Tibial nerve (tissue), 4 donors: Measurements from ENCODE around the gene RNF166. TPM values are rescaled to one million over a fixed set of nuclear protein-coding genes. Genes with fewer than 3 reads are reported as not detected.

Experiments
- DNase-seq, 2 donors: peaks; one replicate each; pipeline ENCODE4 v3.0.0-alpha.2; 2019; ENCODE audit warnings: low spot score in 2 of 2
- H3K27ac ChIP-seq, 4 donors: fragments of 200-600 bp; sonication (generic) in 3 of 4; one replicate each; pipeline ENCODE4 v1.5.1; 2017 to 2019; ENCODE audit warnings: mild to moderate bottlenecking in 1 of 4
- H3K27me3 ChIP-seq, 2 donors: fragments of 200-600 bp; sonication (generic) in 1 of 2; one replicate each; pipeline versions ENCODE4 v1.5.1 to v1.6.0; 2017 to 2019
- H3K36me3 ChIP-seq, 3 donors: fragments of 200-600 bp; sonication (generic); one replicate each; pipeline ENCODE4 v1.5.1; 2018 to 2019
- H3K4me1 ChIP-seq, 4 donors: fragments of 200-600 bp; sonication (generic) in 3 of 4; one replicate each; pipeline ENCODE4 v1.5.1; 2017 to 2019
- H3K4me3 ChIP-seq, 4 donors: fragments of 200-600 bp; sonication (generic) in 3 of 4; one replicate each; pipeline ENCODE4 v1.5.1; 2017 to 2019; ENCODE audit warnings: mild to moderate bottlenecking in 1 of 4, moderate library complexity in 1 of 4
- H3K9me3 ChIP-seq, 4 donors: fragments of 200-600 bp; sonication (generic) in 3 of 4; one replicate each; pipeline ENCODE4 v1.5.1; 2017 to 2019
- EP300 ChIP-seq, 2 donors: sonication (generic); formaldehyde crosslinking; IDR thresholded peaks; one replicate each; pipeline ENCODE4 v1.6.1; 2017; ENCODE audit warnings: antibody characterized with exemption in 2 of 2, mild to moderate bottlenecking in 1 of 2
- POLR2A ChIP-seq, 2 donors: fragments of 450-650 bp; IDR thresholded peaks; one replicate each; pipeline ENCODE4 v1.6.1; 2017; ENCODE audit warnings: antibody characterized with exemption in 2 of 2, mild to moderate bottlenecking in 2 of 2, moderate library complexity in 2 of 2
- WGBS, 2 donors: methylation state at CpG; one replicate each; pipeline ENCODE4 v1.1.5; 2018; 5-methylcytosine and 5-hydroxymethylcytosine counted together
- total RNA-seq, 4 donors: library from RNA; depleted of rRNA; stranded (reverse); fragments of >200 nt; gene quantifications; one replicate each; pipeline ENCODE4 v1.1.0, GENCODE V29; 2016
- TF ChIP-seq, protein P1 (sequence below), 5 experiments: fragments of 200-600 bp in 3 of 5; fragments of 450-650 bp in 2 of 5; sonication (generic) in 3 of 5; IDR thresholded peaks; one replicate each; pipeline ENCODE4 v1.5.1; 2016 to 2019; ENCODE audit warnings: antibody characterized with exemption in 5 of 5, mild to moderate bottlenecking in 3 of 5, moderate library complexity in 2 of 5

RNF166 gene
- total RNA-seq, 4 donors from 2014 or later: 36.5 to 56.7 (median 43.5) TPM

DNA sequence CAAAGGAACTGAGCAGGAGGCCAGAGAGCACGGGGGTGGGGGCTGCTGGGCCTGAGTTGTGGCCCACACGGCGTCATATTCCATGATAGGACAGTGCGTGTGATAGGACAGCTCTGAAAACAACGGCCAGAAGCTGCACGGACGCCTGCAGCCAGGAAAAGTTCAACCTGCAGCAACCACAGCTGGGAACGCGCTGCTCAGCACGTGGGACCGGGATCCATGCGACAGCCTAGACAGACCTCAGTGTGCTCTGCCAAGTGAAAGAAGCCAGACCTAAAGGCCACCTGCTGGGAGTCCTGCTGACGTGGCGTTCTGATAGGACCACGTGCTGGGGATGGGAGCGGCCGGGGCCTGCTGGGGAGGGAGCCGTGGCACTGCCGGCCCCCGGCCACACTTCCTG is 21.7 kb upstream of the RNF166 start:
- Histone ChIP-seq H3K9me3 (no peaks in the 10 kb centered on the region), H3K4me1 (no peaks in the 10 kb centered on the region), H3K4me3 (no peak overlapping the region), H3K27me3 (no peaks in the 10 kb centered on the region), H3K27ac (no peak overlapping the region), H3K36me3 (peaks cover 0 to 87% (median 18%) of the 10 kb centered on the region in 3 donors)
- DNase-seq: no peak
- 64 to 69% methylated on average over 20 of the region's 20 CpGs for WGBS, 2 donors
- TF ChIP-seq, protein P1, sequence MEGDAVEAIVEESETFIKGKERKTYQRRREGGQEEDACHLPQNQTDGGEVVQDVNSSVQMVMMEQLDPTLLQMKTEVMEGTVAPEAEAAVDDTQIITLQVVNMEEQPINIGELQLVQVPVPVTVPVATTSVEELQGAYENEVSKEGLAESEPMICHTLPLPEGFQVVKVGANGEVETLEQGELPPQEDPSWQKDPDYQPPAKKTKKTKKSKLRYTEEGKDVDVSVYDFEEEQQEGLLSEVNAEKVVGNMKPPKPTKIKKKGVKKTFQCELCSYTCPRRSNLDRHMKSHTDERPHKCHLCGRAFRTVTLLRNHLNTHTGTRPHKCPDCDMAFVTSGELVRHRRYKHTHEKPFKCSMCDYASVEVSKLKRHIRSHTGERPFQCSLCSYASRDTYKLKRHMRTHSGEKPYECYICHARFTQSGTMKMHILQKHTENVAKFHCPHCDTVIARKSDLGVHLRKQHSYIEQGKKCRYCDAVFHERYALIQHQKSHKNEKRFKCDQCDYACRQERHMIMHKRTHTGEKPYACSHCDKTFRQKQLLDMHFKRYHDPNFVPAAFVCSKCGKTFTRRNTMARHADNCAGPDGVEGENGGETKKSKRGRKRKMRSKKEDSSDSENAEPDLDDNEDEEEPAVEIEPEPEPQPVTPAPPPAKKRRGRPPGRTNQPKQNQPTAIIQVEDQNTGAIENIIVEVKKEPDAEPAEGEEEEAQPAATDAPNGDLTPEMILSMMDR (IDR thresholded peaks at IDR 0.05): no peak
- TF ChIP-seq POLR2A (IDR thresholded peaks at IDR 0.05) (no peak), EP300 (IDR thresholded peaks at IDR 0.05) (no peak)

DNA sequence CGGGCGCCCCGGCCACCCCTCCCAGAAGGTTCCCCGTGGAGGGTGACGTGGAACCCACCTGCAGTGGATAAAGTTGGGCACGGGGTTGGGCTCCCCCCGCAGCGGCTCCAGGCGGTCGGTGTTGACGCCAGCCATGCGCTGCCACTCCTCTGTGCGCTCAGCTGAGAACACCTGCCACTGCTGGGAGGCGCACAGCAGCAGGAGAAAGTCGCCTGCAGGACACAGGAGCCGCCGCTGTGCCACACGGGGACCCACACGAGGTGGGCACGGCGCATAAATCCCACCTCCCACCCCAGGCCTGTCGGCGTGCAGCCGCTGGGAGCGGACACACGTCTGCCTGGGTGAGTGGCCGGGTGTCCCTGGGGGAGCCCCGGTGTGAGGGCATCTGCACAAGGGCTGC is 20.8 kb upstream of the RNF166 start:
- no peak for TF ChIP-seq EP300 (IDR thresholded peaks at IDR 0.05)
- TF ChIP-seq, protein P1 (IDR thresholded peaks at IDR 0.05): no peak
- no peak for TF ChIP-seq POLR2A (IDR thresholded peaks at IDR 0.05)
- Histone ChIP-seq H3K4me3 (no peak overlapping the region), H3K36me3 (peaks cover 0 to 87% (median 27%) of the 10 kb centered on the region in 3 donors), H3K4me1 (no peaks in the 10 kb centered on the region), H3K27me3 (no peaks in the 10 kb centered on the region), H3K9me3 (no peaks in the 10 kb centered on the region), H3K27ac (no peak overlapping the region)
- 89 to 91% methylated on average over 17 to 22 of the region's 28 CpGs for WGBS, 2 donors
- DNase-seq: no peak

DNA sequence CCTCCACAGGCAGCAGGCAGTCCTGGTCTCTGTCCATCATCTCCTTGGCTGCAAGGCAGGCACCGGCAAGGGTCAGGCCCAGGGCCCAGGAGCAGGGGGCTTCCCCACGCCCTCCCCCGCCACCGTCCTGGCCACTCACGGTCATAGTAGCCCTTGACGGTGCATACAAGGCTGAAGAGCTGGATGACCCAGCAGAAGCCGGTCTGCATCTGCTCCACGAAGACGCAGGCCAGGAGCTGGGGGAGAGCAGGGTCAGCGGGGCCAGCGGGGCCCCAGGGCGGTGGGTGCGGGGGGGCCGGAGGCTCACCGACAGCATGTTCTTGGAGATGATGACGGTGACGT is 20.2 kb upstream of the RNF166 start:
- Histone ChIP-seq H3K4me3 (no peak overlapping the region), H3K9me3 (no peaks in the 10 kb centered on the region), H3K36me3 (peaks cover 1 to 87% (median 32%) of the 10 kb centered on the region in 3 donors), H3K27ac (no peak overlapping the region), H3K27me3 (no peaks in the 10 kb centered on the region), H3K4me1 (no peaks in the 10 kb centered on the region)
- no peak for DNase-seq
- WGBS, 2 donors: 80 to 85% methylated on average over 9 to 16 of the region's 17 CpGs
- TF ChIP-seq EP300 (IDR thresholded peaks at IDR 0.05) (no peak), POLR2A (IDR thresholded peaks at IDR 0.05) (no peak)
- TF ChIP-seq, protein P1 (IDR thresholded peaks at IDR 0.05): no peak

DNA sequence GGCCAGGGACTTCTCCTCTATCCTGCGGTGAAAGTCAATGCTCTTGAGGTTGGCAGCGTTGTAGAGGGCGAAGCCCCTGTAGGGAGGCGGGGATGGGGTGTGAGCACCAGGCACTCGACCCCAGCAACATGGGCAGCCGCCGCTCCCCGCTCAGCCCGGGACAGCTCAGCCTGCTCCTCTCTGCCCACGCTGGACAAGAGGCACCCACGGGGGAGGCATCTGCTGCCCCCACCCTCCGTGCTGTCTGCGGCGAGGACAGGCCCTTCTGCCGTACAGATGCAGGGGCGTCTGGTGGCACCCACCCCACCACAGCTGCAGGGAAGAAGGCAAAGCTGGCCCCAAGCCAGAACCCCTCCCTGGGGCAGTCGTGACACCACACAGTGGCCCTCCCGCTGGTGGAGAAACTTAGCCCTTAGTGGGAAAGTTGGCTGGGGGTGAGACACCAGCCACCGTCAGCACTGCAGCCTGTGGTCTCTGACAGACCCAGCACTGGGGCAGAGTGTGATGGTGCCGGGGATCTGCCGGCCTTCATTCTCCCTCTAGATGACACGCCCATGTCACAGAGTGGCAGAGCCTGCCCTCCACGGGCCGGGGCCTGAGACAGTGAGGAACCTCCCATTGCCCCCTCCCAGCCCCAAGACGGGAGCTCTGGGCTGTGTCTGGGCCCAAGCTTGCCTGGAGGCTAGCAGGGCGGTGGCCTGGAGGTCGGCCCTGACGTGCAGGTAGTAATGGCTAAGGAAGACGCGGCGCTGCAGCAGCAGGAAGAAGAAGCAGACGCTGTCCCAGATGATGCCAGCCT is 19.6 kb upstream of the RNF166 start:
- no peaks in the 10 kb centered on the region for H3K27me3 ChIP-seq
- WGBS, 2 donors: 78% methylated on average over 16 to 25 of the region's 32 CpGs
- H3K27ac ChIP-seq: no peak overlapping the region
- H3K36me3 ChIP-seq: peaks cover 2 to 87% (median 37%) of the 10 kb centered on the region in 3 donors
- no peak for DNase-seq
- H3K4me3 ChIP-seq: no peak overlapping the region
- TF ChIP-seq, protein P1 (IDR thresholded peaks at IDR 0.05): no peak
- no peak for TF ChIP-seq EP300 (IDR thresholded peaks at IDR 0.05)
- no peak for TF ChIP-seq POLR2A (IDR thresholded peaks at IDR 0.05)
- no peaks in the 10 kb centered on the region for H3K9me3 ChIP-seq
- H3K4me1 ChIP-seq: no peaks in the 10 kb centered on the region

DNA sequence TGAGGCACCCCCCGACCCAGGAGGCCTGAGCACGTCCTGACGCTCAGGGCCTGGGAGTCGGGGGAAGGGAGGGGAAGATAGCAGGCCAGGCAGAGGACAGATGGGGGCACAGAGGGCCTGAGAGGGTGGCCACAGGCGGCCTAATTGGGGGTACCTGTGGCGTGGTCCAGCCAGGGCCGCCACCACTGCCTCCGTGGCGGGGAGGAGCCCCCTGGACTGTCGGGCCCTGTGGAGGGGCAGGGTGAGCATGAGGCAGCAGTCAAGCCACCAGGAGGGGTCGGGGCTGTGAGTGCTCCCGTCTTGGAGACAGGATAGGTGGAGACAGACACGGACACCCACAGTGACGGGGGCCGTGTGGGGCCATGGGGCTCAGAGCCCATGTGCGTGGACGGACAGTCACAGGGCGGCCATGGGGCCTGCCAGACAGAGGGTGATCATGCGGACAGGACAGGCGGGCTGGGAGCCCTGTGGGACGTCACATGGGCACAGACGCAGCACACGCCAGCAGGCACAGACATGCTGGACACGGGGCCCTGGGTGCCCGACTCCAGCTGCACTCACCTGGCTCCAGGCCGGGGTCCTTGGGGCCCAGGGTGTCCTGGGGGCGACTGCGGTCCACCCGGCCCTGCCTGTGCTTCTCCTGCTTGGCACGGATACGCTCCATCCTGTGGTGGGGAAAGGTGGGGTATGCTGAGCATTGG is 18.8 kb upstream of the RNF166 start:
- H3K27me3 ChIP-seq: no peaks in the 10 kb centered on the region
- peaks cover 2 to 89% (median 46%) of the 10 kb centered on the region in 3 donors for H3K36me3 ChIP-seq
- no peak overlapping the region for H3K4me3 ChIP-seq
- 83 to 86% methylated on average over 25 to 31 of the region's 31 CpGs for WGBS, 2 donors
- H3K27ac ChIP-seq: no peak overlapping the region
- H3K4me1 ChIP-seq: peaks cover 0 to under 1% (median 0%) of the 10 kb centered on the region in 4 donors
- DNase-seq: no peak
- TF ChIP-seq EP300 (IDR thresholded peaks at IDR 0.05) (no peak), POLR2A (IDR thresholded peaks at IDR 0.05) (no peak)
- TF ChIP-seq, protein P1 (IDR thresholded peaks at IDR 0.05): no peak
- no peaks in the 10 kb centered on the region for H3K9me3 ChIP-seq
